ENCODE data around the gene TSPYL1.

- TF ChIP-seq GATA3 (IDR thresholded peaks at IDR 0.05; ENCODE audit: low read depth, low read length) (no peak), GATA2 (IDR thresholded peaks at IDR 0.05; ENCODE audit: low read depth, low read length) (no peak)
These were observed 35.4 kb downstream of the TSPYL1 start for GRCh38 chr6:116244284-116244683.
